Panc1 (cell line): ENCODE data around the gene XXYLT1.

ENCODE experiments used
- POLR2AphosphoS5 ChIP-seq: IDR thresholded peaks from 2 replicates; pipeline ENCODE4 v1.6.1; 2012; ENCODE audit warnings: mild to moderate bottlenecking, low read depth, low read length, moderate library complexity
- TF ChIP-seq, protein P1 (sequence below): fragments of 450-650 bp; IDR thresholded peaks from 2 replicates; pipeline ENCODE4 v1.5.1; 2017; ENCODE audit warnings: mild to moderate bottlenecking

DNA sequence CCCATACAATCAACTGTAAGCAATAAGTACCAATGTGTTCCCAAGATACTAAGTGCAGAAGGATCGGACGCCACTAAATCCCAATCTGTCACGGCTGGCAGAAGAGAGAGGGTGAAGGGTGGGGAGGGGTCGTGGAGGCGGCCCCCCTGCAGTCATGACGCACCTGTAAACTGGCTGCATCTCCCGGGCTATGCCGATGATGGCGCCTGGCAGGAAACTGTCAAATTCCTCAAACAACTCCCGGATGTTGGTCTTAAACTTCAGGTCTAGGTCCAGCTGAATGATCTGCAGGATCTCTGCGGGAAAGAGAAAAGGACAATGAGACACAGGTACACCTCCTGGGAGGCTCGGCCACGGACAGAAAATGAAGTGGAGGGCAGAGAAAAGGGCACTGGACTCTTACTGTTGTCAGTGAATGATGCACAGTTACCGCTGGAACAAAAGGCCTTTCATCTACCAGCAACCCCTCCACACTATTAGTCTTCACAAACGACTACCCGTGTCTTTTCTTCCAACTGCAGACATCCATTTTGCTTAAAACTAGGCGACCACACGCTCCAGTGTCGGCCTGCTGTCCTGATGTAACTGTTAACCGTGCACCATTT, 114.6 kb downstream of the XXYLT1 start:
- TF ChIP-seq, protein P1, sequence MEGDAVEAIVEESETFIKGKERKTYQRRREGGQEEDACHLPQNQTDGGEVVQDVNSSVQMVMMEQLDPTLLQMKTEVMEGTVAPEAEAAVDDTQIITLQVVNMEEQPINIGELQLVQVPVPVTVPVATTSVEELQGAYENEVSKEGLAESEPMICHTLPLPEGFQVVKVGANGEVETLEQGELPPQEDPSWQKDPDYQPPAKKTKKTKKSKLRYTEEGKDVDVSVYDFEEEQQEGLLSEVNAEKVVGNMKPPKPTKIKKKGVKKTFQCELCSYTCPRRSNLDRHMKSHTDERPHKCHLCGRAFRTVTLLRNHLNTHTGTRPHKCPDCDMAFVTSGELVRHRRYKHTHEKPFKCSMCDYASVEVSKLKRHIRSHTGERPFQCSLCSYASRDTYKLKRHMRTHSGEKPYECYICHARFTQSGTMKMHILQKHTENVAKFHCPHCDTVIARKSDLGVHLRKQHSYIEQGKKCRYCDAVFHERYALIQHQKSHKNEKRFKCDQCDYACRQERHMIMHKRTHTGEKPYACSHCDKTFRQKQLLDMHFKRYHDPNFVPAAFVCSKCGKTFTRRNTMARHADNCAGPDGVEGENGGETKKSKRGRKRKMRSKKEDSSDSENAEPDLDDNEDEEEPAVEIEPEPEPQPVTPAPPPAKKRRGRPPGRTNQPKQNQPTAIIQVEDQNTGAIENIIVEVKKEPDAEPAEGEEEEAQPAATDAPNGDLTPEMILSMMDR: no peak
- TF ChIP-seq POLR2AphosphoS5: no peak
